Upper lobe of left lung (tissue), 4 donors: ENCODE measurements around the gene ST6GALNAC1.

Source experiments
- POLR2AphosphoS5 ChIP-seq, 2 donors: sonication (generic); formaldehyde crosslinking; IDR thresholded peaks; one replicate each; pipeline ENCODE4 v1.5.1; 2017; ENCODE audit warnings: antibody characterized with exemption in 2 of 2
- TF ChIP-seq, protein P1 (sequence below), 6 experiments: fragments of 450-650 bp in 4 of 6; fragments of 200-600 bp in 2 of 6; sonication (generic) in 2 of 6; IDR thresholded peaks; one replicate each; pipeline ENCODE4 v1.5.1; 2016 to 2019; ENCODE audit warnings: antibody characterized with exemption in 6 of 6

DNA sequence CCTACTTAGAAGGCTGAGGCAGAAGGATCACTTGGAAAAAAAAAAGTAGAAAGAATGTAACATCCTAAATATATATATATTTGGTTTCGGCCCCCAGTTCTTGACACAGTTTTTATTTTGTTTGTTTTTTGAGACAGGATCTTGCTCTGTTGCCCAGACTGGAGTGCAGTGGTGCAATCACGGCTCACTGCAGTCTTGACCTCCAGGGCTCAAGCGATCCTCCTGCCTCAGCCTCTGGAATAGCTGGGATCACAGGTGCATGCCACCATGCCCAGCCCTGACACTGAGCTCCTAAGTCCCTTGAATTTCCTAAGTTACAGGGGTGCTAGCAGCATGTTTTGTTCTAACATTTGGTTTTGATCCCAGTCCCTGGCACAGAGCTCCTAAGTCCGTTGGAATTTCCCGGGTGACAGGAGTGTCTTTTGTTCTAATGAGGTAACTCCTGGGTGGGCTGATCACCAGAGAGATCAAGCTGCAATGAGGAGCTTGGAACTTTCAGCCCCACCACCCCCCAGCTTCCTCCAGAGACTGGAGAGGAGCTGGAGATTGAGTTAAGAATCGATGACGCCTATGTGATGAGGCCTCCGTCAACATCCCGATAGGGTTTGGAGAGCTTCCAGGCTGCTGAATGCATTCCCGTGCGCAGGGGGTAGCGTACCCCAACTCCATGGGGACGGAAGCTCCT, 47.2 kb upstream of the ST6GALNAC1 start:
- TF ChIP-seq, protein P1, sequence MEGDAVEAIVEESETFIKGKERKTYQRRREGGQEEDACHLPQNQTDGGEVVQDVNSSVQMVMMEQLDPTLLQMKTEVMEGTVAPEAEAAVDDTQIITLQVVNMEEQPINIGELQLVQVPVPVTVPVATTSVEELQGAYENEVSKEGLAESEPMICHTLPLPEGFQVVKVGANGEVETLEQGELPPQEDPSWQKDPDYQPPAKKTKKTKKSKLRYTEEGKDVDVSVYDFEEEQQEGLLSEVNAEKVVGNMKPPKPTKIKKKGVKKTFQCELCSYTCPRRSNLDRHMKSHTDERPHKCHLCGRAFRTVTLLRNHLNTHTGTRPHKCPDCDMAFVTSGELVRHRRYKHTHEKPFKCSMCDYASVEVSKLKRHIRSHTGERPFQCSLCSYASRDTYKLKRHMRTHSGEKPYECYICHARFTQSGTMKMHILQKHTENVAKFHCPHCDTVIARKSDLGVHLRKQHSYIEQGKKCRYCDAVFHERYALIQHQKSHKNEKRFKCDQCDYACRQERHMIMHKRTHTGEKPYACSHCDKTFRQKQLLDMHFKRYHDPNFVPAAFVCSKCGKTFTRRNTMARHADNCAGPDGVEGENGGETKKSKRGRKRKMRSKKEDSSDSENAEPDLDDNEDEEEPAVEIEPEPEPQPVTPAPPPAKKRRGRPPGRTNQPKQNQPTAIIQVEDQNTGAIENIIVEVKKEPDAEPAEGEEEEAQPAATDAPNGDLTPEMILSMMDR (IDR thresholded peaks at IDR 0.05), result no peak
- no peak for TF ChIP-seq POLR2AphosphoS5 (IDR thresholded peaks at IDR 0.05)
